GM21423 (cell line): ENCODE results near the gene CDH13.

ENCODE experiments used
- ATAC-seq: cut with Tn5 transposase; IDR thresholded peaks from one replicate; pipeline ENCODE4 v1.9.1; 2021; ENCODE audit warnings: mild to moderate bottlenecking, moderate library complexity; ENCODE audit not compliant: unreplicated experiment

The CDH13 gene

DNA sequence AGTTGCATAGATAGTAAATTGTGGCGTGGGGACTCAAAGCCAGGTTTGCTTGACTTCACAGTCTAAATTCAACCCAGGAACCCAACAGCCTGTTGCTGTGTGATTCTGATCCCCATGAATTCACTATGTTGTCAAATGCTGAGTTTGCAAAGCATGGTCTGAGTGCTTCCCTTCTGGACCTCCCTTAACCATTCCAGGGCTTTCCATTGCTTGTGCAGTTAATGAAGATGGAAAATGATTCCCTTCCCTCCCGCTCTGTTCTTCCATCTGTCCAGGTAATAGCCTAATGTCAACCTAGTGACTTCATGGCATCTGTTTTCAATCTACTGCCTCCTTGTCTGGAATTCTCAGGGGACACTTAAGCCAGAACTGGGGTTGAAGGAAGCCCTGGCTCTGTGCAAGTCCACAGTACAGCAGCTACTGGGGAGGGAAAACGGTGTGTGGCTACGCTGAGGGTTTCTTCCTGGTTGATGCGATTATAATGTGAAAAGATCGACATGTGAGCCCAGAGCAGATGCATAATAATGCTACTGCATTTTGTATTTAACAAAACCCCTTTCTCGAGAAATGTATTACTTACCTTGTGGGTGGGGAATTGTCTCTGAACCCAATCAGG lies 206.7 kb downstream of the CDH13 start:
- ATAC-seq: no peak

DNA sequence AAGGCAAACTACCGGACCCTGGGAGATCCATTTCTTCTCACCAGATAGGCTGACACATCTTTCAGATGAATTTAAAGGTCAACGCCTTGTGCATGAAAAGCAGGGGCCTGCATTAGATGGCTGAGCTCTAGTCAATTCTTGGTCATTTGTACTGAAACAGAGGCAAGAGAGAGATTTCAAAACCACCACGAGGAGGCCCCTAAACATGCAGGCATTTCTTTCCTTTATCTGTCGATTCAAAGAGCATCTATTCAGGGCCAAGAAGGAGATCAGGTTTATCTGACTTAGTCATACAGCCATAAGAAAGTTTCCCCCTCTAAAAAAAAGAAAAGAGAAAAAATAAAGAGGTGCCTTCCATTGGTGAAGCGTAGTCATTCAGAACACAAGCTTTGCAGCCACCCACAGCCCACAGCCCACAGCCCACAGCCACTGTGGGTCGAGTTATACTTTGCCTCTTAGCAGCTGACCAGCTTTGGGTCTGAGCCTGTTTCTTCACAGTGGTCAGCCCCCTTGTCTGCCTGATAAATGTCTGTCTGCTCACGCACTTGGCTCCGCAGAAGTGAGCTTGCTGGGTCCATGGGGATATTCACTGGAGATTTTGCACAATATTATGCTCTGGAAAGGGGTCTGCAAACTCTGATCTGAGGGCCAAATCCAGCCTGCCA lies 207.5 kb downstream of the CDH13 start:
- no peak for ATAC-seq

DNA sequence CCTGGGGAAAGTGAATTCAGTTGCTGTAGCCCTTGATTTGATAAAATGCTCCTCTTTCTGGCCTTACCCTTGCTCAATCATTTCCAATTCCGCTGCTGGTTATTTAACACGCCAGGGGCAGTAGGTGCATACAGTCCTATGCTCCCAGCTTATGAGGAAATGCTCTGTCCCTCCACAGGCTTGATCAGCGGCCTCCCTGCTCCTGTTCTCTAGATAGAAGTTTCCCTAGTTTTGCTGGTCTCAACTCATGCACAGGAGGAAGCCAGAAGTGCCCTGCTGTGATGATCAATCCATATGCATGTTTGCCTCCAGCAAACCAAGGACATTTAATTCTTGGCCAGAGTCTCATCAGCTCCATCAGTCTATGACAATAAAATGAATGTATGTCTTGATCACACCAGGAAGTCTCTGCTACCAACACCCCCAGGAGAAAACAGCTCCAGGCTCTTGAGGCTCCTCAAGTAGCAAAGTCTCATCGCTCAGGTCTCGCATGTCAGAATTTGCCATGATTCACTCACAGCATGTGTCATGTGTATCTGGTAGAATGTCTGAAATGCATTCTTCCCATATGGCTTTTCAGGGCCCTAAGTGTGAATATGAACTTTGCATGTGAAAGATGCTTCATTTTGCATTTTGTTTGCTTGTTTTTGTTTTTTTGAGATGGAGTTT lies 208.9 kb downstream of the CDH13 start:
- ATAC-seq: no peak

DNA sequence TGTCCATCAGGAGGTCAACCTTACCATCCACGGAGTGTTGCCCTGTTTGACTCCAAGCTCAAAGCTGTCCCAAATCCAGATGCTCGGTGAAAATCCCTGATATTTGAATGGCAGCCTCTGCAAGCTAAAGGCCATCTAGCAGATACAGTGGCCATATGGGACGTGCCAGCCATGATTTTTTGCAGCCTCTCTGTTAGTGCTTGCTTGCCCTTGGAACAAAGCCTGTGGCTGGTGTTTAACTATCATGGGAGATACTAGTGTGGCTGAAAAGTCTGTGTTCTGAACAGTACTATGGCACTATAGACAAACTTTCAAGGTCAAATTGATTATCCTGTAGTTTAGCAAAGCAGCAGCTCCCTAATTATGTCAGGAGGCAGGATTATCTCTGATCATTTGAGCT lies 214.3 kb downstream of the CDH13 start:
- no peak for ATAC-seq

DNA sequence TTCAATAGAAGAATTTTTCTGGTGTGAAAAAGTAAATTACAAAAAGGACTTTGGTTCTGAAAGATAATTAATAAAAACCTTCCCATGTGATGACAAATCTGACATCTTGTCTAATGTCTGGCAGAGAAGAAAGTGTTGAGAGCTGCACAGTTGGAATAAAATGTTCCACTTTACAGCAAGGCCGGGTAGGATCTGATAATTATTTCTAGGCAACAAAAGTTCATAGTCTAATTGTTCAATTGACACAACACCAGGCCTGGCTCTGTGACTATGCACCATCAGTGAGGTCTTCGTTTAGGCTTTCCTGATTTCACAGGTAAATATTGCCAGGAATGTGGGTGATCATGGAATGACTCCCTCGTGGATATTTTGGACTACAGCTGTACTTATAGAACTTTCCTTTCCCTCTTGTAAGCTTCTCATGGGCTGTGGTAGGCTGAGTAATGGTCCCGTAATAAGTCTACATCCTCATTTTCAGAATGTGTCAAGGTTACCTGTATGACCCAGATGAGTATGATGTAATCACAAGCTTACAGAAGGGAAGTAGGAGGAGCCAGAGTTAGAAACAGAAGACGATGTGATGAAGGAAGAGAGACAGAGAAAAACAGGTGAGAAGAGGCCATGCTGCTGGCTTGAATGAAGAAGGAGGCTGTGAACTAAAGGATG lies 217.0 kb downstream of the CDH13 start:
- ATAC-seq: no peak

DNA sequence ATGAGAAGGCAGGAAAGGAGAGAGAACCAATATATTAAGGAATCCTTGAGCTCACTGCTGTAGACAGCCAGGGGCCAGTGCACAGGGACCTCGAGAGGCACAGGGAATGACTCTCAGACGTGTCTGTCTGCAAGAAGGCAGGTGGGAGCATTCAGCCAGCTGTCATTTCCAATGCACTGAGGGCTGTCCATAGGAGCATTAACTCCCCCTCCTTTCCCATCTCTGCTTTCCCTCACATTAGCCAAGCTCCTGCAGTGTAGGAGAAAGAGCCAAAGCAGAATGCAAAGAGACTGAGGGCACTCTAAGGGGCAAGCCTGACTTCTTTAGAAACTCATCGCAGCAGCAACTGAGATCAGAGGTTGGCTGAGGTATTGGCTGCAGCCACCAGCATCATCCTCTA lies 218.3 kb downstream of the CDH13 start:
- no peak for ATAC-seq

DNA sequence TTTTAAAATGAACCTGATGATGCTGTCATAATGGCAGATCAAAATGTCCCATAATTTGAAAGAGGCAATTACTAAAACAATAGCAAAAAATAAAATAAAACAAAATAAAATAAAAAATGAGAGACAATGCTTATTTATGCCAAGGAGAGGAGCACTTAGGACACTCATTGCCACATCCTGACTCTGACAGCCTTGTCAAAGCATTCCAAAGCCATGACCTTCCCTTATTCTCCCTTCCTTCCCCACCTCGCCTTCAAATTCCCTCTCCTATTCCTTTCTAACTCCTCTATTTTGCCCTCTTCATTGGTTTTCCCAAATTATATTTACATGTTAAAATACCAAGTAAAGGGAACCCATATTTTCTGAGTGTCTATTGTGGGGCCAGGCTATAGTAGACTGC lies 220.0 kb downstream of the CDH13 start:
- no peak for ATAC-seq

DNA sequence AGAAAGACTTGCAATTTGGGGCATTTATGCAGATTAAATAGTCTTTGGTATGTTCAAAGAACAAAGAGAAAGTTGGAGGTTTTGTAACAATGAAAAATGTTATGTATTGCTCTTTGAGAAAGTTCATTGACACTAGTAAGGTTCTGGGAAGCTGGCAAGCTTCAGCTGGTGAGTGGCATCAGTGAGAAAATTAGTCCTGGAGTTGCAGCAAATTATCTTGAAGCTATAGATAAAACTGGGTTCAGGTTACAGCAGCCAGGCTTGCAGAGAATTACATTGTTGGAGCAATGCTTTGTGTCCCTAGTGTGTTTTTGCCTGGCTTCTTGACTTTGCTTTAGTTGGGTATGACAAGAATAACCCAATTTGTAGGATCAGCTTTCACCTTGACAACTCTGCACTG lies 221.2 kb downstream of the CDH13 start:
- no peak for ATAC-seq

DNA sequence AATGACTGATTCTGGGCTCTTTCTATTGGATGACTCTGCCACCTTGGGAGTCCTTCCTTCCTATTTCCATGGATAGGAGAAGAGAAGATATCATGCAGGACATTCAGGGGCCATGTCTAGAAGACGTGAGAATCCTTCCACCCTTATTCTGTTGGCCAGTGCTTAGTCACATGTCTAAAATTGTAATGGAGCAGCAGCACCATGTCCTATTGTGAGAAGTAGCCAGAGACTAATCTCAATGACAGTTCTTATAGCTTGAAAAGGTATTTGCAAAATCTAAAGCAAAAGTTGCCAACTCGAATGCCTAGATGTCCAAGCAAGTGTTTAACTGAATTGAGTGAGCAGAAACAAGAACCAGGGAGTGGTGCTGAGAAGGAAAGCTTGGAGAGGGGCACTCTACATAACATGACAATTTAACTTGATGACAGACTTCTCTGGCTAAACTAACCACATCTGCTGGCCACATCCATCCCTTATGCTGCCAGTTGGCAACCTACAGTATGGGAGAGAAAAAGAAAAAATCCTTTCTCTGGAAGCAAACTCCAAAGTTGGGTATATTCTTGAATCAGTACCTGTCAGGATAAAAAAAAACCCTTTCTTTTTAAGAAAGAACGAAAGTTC lies 225.7 kb downstream of the CDH13 start:
- no peak for ATAC-seq

DNA sequence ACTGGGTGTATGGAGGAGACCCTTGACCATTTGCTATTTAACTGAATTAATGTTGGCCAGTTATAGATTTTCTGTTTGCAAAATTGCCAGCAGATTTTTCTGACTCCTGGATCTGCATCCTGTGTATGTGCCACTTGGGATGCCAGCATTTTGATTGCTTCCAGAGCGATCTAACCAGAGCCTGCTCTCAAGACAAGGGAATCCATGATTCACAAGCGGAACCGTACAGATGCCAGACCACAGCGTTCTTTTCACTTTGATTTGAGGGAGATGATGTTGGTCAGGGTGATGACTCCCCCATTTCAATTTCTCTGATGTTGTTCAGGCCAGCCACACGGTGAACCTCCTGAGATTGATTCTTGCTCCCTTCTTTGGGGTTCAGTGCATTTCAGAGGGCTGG lies 228.7 kb downstream of the CDH13 start:
- no peak for ATAC-seq

DNA sequence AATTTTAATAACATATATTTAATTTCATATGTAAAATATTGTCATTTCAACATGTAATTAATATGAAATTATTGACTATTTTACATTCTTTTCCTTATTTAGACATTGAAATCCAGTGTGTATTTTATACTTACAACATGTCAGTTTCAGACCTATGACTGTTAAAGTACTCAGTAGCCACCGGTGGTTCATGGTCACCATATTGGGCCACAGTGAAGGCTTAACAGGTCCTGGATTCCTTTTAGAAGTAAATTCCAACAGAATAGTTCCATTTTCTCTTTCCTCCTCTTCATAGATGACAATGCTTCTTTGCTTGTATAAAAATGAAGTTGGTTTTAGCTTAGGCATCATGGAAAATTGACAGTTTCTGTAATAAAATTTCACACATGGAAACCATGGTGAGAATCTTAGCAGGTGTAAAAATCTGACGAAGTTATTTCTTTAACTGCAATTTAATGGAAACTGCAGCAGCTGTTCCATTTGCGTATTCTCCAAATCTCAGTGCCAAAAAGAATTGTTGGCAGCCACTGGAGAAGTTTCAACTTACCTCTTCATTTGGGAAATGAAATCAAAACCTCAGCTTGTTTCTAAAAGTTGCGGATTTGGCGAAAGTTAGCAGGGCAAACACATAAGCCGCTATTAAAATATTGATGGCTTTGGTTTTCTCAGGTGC lies 231.1 kb downstream of the CDH13 start:
- no peak for ATAC-seq

DNA sequence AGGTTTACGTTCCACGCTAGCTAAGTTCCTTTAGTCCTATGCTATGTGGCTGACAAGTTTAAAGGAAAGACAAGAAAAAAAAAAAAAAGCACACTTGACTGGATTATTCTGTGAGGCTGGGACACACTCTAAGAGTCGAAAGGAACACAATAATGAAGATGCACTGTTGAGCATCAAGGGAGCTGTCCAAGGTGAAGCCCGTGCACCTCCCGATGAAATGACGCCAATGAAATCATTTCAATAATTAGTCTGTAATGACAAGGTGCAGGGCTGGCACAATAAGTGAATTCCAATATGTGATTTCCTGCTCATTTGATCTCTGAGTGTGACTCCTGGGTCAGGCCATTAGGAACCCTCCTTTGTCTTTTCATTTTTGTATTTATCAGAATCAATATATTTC lies 232.9 kb downstream of the CDH13 start:
- ATAC-seq: no peak

DNA sequence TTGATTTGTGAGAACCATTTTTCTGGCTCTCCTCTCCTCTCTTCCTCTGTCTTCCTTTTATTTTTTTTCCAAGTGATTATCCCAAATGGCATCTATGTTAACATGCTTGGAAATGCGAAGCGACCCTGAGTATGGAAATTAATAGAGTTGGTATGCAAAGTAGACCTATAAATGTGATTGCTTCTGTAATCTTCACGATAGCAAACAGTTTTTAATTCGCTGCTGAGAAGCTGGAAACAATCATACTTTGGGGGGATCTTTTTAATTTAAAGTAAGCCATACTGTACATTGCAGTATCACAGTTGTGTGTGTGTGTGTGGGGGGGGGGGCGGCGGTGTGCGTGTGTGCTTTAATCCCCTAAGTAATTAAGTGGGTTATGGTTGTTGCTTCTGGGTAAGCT lies 233.3 kb downstream of the CDH13 start:
- ATAC-seq: no peak

DNA sequence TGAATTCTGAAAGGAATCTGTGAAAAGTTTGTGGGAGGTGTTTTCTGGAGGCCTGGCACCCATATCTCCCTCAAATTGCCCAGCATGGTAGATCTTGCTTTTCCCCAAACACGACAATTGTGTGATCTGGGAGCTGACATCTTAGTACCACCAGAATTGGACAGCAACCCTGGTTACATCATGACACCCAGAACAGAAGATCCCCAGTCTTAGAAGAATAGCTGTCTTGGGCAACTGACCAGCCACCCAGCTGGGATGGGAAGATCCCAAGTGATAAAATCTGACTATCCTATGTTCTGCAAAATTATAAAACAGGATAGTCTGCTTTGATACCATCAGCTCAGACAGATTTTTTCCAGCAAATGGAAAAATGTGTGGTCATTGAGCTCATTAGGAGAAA lies 235.3 kb downstream of the CDH13 start:
- ATAC-seq: no peak

DNA sequence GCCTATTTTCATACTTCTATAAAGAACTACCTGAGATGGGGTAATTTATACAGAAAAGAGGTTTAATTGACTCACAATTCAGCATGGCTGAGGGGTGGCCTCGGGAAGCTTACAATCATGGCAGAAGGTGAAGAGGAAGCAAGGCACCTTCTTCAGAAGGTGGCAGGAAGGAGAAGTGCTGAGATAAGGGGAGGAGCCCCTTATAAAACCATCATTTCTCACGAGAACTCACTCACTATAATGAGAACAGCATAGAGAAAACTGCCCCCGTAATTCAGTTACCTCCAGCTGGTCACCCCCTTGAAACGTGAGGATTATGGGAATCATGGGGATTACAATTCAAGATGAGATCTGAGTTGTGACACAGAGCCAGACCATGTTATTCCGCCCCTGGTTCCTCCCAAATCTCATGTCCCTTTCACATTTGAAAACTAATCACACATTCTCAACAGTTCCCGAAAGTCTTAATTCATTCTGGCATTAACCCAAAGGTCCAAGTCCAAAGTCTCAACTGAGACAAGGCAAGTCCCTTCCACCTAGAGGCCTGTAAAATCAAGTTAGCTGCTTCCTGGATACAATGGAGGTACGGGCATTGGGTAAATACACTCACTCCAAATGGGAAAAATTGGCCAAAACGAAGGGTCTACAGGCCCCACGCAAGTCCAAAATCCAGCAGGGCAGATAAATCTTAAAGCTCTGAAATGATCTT lies 237.7 kb downstream of the CDH13 start:
- no peak for ATAC-seq

DNA sequence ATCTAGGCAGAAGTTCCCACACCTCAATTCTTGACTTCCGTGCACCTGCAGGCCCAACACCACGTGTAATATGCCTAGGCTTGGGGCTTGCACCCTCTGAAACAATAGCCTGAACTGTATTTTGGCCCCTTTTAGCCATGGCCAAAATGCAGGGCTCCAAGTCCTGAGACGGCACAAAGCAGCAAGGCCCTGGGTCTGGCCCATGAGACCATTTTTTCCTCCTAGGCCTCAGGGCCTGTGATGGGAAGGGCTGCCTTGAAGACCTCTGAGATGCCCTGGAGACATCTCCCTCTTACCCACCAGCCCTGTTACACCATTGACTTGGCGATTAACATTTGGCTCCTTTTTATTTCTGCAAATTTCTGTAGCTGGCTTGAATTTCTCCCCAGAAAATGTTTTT lies 238.6 kb downstream of the CDH13 start:
- ATAC-seq: no peak

DNA sequence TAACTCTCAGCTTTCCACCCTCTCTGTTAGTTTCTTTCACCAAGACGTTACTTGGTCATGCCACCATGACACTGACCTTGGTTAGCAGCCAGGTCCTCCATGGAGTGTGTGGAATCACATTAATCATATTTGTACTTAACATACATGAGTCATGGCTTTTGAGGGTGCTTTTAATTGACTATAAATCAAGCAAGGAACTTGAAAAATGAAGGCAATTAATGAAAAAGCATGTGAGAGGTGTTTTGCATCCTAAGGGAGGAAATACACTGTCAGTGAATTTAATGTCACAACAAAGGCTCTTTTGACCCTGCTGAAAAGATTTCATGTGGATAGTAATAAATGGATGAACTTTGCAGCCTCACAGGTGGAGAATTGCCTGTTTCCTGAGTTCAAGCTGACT lies 240.7 kb downstream of the CDH13 start:
- ATAC-seq: no peak

DNA sequence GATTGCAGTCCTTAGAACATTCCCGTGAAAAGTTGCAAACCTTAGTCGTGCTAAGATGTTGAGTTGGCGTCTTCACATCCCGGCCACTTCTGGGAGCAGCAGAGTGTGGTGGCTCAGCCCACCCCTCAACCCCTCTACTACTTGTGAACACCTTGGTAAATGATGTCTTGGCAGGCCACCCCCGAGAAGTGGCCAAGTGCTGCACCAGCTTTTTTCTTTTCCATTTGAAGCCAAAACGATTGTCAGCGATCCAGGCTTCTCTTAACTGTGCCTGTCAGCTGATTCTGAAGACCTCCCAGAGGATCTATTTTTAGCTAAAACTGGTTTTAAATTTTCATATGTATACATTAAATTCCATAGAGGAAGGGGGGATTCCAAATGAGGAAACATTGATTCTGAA lies 247.5 kb downstream of the CDH13 start:
- no peak for ATAC-seq

DNA sequence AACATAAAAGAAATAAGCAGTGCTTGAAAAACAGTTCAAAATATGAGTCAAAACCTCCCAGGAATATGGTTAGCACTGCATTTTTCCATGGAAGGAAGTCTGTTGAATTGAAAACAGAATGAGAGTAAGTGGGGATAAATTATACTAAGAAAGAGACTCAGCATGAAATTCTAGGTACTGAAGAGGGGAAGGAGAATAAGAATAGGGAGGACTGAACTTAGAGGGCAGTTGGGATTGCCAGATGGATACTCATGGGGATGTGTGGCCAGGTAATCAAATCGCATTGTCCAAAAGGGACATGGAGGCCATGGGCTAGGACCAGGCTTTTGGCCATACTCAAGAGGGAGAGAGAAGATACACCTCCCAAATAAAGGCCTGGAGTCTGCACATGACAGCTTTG lies 247.9 kb downstream of the CDH13 start:
- no peak for ATAC-seq

DNA sequence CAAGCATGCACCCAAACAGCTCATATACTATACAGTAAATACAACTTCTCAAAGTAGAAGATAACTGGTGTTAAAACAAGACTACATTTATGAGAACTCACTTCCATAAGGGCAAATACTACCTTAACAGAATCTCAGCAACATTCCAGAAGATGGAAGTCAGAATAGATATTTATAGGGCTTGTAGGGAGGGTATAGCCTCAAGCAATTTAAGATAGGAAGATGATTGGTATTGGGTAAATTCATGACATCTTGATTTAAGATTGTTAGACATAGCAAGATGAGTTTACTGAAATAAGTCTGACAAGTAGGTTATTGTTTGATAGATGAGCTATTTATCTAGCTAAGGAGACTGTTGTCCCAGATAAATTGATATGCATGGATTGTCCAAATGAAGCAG lies 250.2 kb downstream of the CDH13 start:
- ATAC-seq: no peak
